Activated CD8-positive, alpha-beta T cell treated with anti-CD3 and anti-CD28 coated beads, Interleukin-2, amount 10 ng/mL, durations not matched to agents 7 days and 5 days (primary cell): Measurements from ENCODE around the gene TRIM46. TPM values are rescaled to one million over a fixed set of nuclear protein-coding genes. Genes with fewer than 3 reads are reported as not detected.
A peak's percentile ranks its signal among the peaks of the same experiment; 100 is the strongest.
"Not testable (repeated sequence)": the region's sequence is repeated elsewhere in the genome, so short reads cannot be mapped to it uniquely, and the experiment has no call there.

Experiments
- ATAC-seq: fragments of 150-1000 bp; cut with Tn5 transposase; one replicate; pipeline ENCODE4 v1.10.0; 2021; ENCODE audit warnings: moderate library complexity
- CTCF ChIA-PET: fragments of 350-600 bp; sonication (Branson Sonifier 250); formaldehyde crosslinking; loops from one replicate; lab custom pipeline; 2021; ENCODE audit warnings: antibody characterized with exemption; lab: Charles Lee
- POLR2A ChIA-PET: fragments of 350-600 bp; sonication (Branson Sonifier 250); formaldehyde crosslinking; loops from one replicate; lab custom pipeline; 2021; ENCODE audit warnings: antibody characterized with exemption; lab: Charles Lee
- DNase-seq: peaks from one replicate; pipeline ENCODE4 v3.0.0-alpha.2; 2020
- H3K27ac Mint-ChIP-seq: one replicate; pipeline ENCODE4 v1.8.0; 2021; ENCODE audit warnings: mild to moderate bottlenecking, mixed read lengths
- H3K27me3 Mint-ChIP-seq: one replicate; pipeline ENCODE4 v1.8.0; 2021; ENCODE audit warnings: low read depth, mixed read lengths
- H3K36me3 Mint-ChIP-seq: one replicate; pipeline ENCODE4 v1.8.0; 2021; ENCODE audit warnings: low read depth, mixed read lengths
- H3K4me1 Mint-ChIP-seq: one replicate; pipeline ENCODE4 v1.8.0; 2021; ENCODE audit warnings: low read depth, mixed read lengths
- H3K4me3 Mint-ChIP-seq: one replicate; pipeline ENCODE4 v1.8.0; 2021; ENCODE audit warnings: mild to moderate bottlenecking, mixed read lengths
- H3K9me3 Mint-ChIP-seq: one replicate; pipeline ENCODE4 v1.8.0; 2022; ENCODE audit warnings: mixed read lengths; ENCODE audit not compliant: insufficient read depth
- total RNA-seq, 2 experiments: library from RNA; stranded (reverse); gene quantifications; one replicate each; pipeline ENCODE4 v1.2.3, GENCODE V29; 2021

TRIM46 gene
- total RNA-seq, 2 experiments from 2014 or later: 14.6 TPM

DNA sequence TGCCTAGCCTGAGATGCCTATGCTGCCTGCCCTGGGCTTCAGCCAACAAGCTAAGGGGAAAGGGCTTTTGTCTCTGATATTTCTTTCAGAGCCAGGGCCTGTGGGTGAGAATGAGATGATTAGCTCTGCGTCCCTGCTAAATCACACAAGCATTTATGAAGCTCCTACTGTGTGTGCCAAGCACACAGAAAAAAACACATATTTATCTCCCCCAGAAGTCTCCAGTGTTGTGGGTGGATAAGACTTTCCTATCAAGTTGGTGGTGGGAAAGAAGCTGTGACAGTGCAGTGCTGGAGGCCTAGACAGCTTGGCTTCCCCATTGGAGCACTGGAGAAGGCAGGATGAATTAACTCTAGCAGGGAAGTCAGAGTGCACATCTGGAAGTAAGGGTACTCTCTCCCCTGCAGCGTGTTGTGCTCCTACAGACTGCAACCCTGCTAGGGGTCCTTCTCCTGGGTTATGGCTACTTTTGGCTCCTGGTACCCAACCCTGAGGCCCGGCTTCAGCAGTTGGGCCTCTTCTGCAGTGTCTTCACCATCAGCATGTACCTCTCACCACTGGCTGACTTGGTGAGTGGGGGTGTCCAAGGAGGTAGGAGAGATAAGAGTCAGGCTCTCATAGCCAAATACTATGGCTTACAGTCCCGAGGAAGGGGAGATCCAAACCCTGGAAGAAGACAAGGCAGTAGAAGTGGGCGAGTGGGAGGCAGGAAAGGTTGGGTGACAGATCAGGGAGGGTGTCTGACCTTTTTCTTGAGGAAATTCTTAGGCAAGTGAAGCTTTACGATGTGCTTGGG is 36.3 kb upstream of the TRIM46 start:
- CTCF ChIA-PET: interaction anchor here (0.9 to 5.7 kb wide), 9 partner anchors 9 to 72 kb away, joined by 3 to 41 read pairs (median 5); partner anchors contain the start of gene KRTCAP2
- Mint-ChIP-seq H3K36me3 (peaks cover 24% of the 10 kb centered on the region), H3K4me1 (peaks cover 49% of the 10 kb centered on the region), H3K27ac (peak overlapping the region; percentile 99), H3K9me3 (no peaks in the 10 kb centered on the region), H3K27me3 (no peaks in the 10 kb centered on the region), H3K4me3 (peak overlapping the region; percentile 98)
- DNase-seq (no peak), ATAC-seq (no peak)
- POLR2A ChIA-PET: interaction anchor here (0.8 to 1.0 kb wide), 3 partner anchors 21 to 56 kb away, joined by 3 to 4 read pairs (median 3); partner anchors contain the start of gene KRTCAP2

DNA sequence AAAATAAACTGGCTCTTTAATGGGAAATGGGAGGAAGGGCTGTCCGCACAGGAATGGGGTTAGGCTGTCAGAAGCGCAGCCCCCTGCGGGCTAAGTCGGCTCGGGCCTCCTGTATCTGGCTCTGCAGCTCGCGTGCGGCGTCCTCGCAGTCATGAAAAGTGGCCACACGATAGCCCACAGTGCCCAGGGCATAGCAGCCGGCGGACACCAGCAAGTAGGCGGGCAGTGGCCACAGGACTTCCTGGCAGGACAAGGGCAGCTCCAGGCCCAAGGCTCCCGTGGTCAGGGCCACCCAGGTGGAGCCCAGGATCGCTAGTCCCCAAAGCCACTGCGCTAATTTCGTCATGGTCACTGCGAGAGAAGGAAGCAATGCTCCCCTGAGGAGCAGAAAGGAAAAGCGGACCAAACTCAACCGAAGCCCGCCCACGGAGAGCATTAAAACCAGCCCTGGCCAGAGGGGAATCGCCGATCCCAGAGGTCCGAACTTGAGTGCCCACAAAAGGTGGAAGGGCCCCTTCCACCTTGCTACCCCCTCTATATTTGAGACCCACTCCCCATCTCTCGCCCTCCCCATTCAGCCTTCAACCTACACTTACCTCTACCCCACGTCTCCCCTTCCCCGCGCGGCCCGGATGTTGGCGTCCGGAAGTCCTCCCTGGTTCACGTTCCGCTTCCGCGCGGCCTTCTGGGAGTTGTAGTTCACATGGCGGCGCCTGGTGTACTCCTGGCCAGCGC is 33.6 kb upstream of the TRIM46 start, which contains the start of gene DPM3:
Gene DPM3, minus strand, starts transcription at position 637 of the 735 bp plus-strand sequence. Its CDS starts 291 bp downstream, at position 346.
- peaks cover 41% of the 10 kb centered on the region for H3K4me1 Mint-ChIP-seq
- POLR2A ChIA-PET: no interaction called here
- peaks cover 2% of the 10 kb centered on the region for H3K27me3 Mint-ChIP-seq
- peak; percentile 93 for DNase-seq
- peak within 1 kb of the TSS; percentile 98 for H3K4me3 Mint-ChIP-seq
- CTCF ChIA-PET: interaction anchor here (0.6 to 1.1 kb wide), 5 partner anchors 27 to 55 kb away, joined by 3 to 6 read pairs (median 3); partner anchors contain the start of gene KRTCAP2
- no peaks in the 10 kb centered on the region for H3K9me3 Mint-ChIP-seq
- peak; percentile 77 for ATAC-seq
- peaks cover 24% of the 10 kb centered on the region for H3K36me3 Mint-ChIP-seq
- peak within 1 kb of the TSS; percentile 93 for H3K27ac Mint-ChIP-seq

DNA sequence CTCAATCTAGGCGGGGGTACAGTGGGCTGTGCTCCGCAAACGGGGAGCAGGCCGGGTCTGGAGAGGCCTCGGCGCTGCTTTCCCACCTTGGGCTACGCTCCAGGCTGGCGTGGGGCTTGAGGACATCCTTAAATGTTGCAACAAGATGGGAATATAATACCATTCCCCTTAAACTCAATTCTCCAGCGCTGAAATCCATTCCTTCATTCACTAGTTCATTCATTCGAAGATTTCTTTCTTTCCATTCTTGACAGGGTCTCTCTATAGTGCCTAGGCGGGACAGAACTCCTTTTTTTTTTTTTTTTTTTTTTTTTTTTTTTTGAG is 33.1 kb upstream of the TRIM46 start:
- ChIA-PET POLR2A (no interaction called here), CTCF (interaction anchor here (0.6 to 1.1 kb wide), 5 partner anchors 27 to 56 kb away, joined by 3 to 6 read pairs (median 3); partner anchors contain the start of gene KRTCAP2)
- Mint-ChIP-seq H3K4me1 (peaks cover 37% of the 10 kb centered on the region), H3K9me3 (no peaks in the 10 kb centered on the region), H3K36me3 (peaks cover 24% of the 10 kb centered on the region), H3K27ac (peak overlapping the region; percentile 93), H3K27me3 (peaks cover 4% of the 10 kb centered on the region), H3K4me3 (peak overlapping the region; percentile 98)
- DNase-seq (no peak), ATAC-seq (no peak)

DNA sequence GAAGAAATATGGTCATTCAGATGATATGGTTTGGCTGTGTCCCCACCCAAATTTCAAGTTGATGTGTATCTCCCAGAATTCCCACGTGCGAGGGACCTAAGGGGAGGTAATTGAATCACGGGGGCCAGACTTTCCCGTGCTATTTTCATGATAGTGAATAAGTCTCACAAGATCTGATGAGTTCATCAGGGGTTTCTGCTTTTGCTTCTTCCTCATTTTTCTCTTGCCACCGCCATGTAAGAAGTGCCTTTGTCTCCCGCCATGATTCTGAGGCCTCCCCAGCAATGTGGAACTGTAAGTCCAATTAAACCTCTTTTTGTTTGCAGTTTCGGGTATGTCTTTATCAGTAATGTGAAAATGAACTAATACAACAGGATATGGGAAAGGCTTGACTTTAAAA is 31.9 kb upstream of the TRIM46 start:
- H3K27ac Mint-ChIP-seq: no peak overlapping the region
- ChIA-PET CTCF (interaction anchor here (2.0 kb wide), 1 partner anchor 31 kb away, joined by 10 read pairs; the partner anchor contains the start of gene KRTCAP2), POLR2A (no interaction called here)
- no peaks in the 10 kb centered on the region for H3K9me3 Mint-ChIP-seq
- no peak overlapping the region for H3K4me3 Mint-ChIP-seq
- no peak for ATAC-seq
- peaks cover 32% of the 10 kb centered on the region for H3K4me1 Mint-ChIP-seq
- DNase-seq: no peak
- H3K36me3 Mint-ChIP-seq: peaks cover 24% of the 10 kb centered on the region
- peaks cover 8% of the 10 kb centered on the region for H3K27me3 Mint-ChIP-seq

DNA sequence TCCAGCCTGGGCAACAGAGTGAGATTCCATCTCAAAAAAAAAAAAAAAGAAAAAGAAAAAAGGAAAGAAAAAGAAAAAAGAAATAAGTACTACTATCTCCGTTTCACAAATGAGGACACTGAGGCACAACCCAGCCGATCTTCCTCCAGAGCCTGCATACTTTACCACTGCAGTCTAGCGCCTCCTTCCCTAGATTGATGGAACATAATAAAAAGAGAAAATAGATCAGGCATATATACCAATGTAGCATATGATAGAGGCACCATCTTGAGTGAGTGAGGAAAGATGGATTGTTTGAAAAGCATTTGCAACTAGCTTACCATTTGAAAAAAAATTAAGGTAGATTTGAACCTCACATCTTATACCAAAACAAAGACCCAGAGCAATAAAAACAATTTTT is 28.2 kb upstream of the TRIM46 start:
- ChIA-PET POLR2A (no interaction called here), CTCF (interaction anchor here (0.8 to 2.7 kb wide), 5 partner anchors 9 to 56 kb away, joined by 3 to 18 read pairs (median 5); partner anchors contain the start of genes KRTCAP2 and TRIM46)
- no peaks in the 10 kb centered on the region for H3K36me3 Mint-ChIP-seq
- ATAC-seq (no peak), DNase-seq (no peak)
- no peaks in the 10 kb centered on the region for H3K9me3 Mint-ChIP-seq
- peaks cover 2% of the 10 kb centered on the region for H3K4me1 Mint-ChIP-seq
- H3K27me3 Mint-ChIP-seq: peaks cover 23% of the 10 kb centered on the region
- no peak overlapping the region for H3K27ac Mint-ChIP-seq
- H3K4me3 Mint-ChIP-seq: no peak overlapping the region

DNA sequence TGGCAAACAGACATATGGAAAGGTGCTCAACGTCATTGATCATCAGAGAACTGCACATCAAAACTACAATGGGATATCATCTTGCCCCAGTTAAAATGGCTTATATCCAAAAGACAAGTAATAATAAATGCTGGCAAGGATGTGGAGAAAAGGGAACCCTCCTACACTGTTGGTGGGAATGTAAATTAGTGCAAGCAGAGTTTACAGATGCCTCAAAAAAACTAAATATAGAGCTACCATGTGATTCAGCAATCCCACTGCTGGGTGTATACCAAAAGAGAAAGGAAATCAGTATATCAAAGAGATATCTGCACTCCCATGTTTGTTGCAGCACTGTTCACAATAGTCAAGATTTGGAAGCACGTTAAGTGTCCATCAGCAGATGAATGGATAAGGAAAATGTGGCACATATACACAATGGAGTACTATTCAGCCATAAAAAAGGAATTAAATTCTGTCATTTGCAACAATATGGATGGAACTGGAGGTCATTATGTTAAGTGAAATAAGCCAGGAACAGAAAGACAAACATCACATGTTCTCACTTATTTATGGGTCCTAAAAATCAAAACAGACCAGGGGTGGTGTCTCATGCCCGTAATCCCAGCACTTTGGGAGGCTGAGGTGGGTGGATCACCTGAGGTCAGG is 17.5 kb upstream of the TRIM46 start:
- H3K4me3 Mint-ChIP-seq, H3K4me1 Mint-ChIP-seq, H3K36me3 Mint-ChIP-seq, H3K9me3 Mint-ChIP-seq, H3K27ac Mint-ChIP-seq, POLR2A ChIA-PET, DNase-seq, ATAC-seq: not testable (repeated sequence)
- CTCF ChIA-PET: interaction anchor here (1.3 to 1.5 kb wide), 4 partner anchors 10 to 65 kb away, joined by 3 to 4 read pairs (median 4); no protein-coding TSS in a partner anchor
- H3K27me3 Mint-ChIP-seq: peaks cover 20% of the 10 kb centered on the region

DNA sequence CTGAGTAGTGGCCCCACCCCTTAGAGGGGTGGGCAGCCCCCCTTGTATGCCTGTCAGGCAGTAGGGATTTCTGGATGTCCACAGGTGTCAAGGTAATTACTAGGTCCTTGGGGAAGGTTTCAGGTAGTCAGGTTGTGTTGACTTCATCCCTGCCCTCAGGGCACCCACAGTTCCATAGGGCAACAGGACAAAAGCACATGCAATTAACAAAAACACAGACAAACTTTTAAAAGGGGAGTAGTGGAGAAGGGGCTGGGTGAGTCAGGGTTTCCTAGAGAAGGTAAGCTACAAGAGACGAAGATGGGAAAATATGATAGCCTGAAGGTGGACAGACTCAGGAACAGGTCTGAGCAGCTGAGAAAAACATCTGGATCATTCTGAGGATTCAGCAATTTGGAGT is 14.7 kb upstream of the TRIM46 start:
- ChIA-PET POLR2A (no interaction called here), CTCF (interaction anchor here (1.4 kb wide), 1 partner anchor 68 kb away, joined by 3 read pairs; no protein-coding TSS in a partner anchor)
- ATAC-seq (no peak), DNase-seq (no peak)
- no peaks in the 10 kb centered on the region for H3K4me1 Mint-ChIP-seq
- H3K9me3 Mint-ChIP-seq: no peaks in the 10 kb centered on the region
- H3K27me3 Mint-ChIP-seq: peaks cover 14% of the 10 kb centered on the region
- no peak overlapping the region for H3K27ac Mint-ChIP-seq
- H3K36me3 Mint-ChIP-seq: no peaks in the 10 kb centered on the region
- H3K4me3 Mint-ChIP-seq: no peak overlapping the region

DNA sequence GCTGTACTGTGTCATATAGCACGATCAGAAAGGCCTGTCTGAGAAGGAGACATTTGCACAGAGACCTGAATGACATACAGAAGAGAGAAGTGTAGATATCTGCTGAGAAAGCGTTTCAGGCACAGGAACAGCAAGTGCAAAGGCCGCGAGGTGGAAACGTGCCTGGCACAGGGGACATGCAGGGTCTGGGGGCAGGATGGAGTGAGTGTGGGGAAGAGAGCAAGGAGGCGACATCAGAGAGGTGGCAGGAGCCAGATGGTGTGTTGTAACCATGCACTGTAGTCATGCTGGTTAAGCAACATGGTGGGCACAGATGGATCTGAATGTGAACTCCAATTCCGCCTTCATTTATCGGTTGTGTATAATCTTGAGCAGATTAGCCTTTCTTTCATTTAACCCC is 13.5 kb upstream of the TRIM46 start:
- DNase-seq (no peak), ATAC-seq (no peak)
- Mint-ChIP-seq H3K27me3 (peaks cover 10% of the 10 kb centered on the region), H3K36me3 (no peaks in the 10 kb centered on the region), H3K4me1 (no peaks in the 10 kb centered on the region), H3K27ac (no peak overlapping the region), H3K4me3 (no peak overlapping the region), H3K9me3 (no peaks in the 10 kb centered on the region)
- ChIA-PET CTCF (interaction anchor here (1.4 kb wide), 1 partner anchor 69 kb away, joined by 3 read pairs; no protein-coding TSS in a partner anchor), POLR2A (no interaction called here)

DNA sequence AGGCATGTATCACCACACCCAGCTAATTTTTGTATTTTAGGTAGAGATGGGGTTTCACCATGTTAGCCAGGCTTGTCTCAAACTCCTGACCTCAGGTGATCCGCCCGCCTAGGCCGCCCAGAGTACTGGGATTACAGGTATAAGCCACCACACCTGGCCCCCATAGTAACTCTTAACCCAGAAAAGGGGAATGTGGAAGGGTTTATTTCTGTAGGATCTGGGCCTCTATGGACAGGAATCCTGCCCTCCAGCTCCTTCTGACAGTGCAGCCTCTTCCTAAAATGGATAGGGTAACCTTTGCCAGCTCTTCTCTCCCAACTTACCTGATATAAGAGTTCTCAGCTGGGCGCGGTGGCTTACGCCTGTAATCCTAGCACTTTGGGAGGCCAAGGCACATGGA is 11.0 kb upstream of the TRIM46 start:
- POLR2A ChIA-PET: interaction anchor here (0.8 kb wide), 1 partner anchor 10 kb away, joined by 3 read pairs; the partner anchor contains the start of gene KRTCAP2
- H3K4me1 Mint-ChIP-seq, H3K27me3 Mint-ChIP-seq: not testable (repeated sequence)

DNA sequence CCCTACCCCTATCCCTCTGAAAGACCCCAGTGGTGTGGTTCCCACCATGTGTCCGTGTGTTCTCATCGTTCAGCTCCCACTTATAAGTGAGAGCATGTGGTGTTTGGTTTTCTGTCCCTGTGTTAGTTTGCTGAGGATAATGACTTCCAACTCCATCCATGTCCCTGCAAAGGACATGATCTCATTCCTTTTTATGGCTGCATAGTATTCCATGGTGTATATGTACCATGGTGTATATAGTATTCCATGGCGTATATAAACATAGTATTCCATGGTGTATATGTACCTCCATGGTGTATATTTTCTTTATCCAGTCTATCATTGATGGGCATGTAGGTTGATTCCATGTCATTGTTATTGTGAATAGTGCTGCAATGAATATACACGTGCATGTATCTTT is 9.9 kb upstream of the TRIM46 start:
- H3K9me3 Mint-ChIP-seq, H3K27me3 Mint-ChIP-seq, H3K27ac Mint-ChIP-seq, H3K36me3 Mint-ChIP-seq, ATAC-seq, H3K4me3 Mint-ChIP-seq, DNase-seq, POLR2A ChIA-PET: not testable (repeated sequence)
- CTCF ChIA-PET: interaction anchor here (1.1 to 7.0 kb wide), 4 partner anchors 9 to 78 kb away, joined by 4 to 166 read pairs (median 9); partner anchors contain the start of gene KRTCAP2
- peaks cover 13% of the 10 kb centered on the region for H3K4me1 Mint-ChIP-seq

More for the DNA sequence above, 11.0 kb upstream of the TRIM46 start:
- not testable (repeated sequence) for DNase-seq, ATAC-seq, H3K9me3 Mint-ChIP-seq, H3K36me3 Mint-ChIP-seq, H3K27ac Mint-ChIP-seq, H3K4me3 Mint-ChIP-seq
- CTCF ChIA-PET: interaction anchor here (1.1 to 1.9 kb wide), 3 partner anchors 10 to 77 kb away, joined by 5 to 12 read pairs (median 6); partner anchors contain the start of gene KRTCAP2

DNA sequence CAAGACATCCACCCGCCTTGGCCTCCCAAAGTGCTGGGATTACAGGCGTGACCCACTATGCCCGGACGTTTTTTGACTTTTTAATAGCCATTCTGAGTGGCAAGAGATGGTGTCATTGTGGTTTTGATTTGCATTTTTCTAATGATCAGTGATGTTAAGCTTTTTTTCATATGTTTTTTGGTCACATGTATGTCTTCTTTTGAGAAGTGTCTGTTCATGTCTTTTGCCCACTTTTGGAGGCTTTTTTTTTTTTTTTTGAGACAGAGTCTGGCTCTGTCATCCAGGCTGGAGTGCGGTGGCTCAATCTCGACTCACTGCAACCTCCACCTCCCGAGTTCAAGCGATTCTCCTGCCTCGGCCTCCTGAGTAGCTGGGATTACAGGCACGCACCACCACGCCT is 9.0 kb upstream of the TRIM46 start:
- H3K4me1 Mint-ChIP-seq: peaks cover 13% of the 10 kb centered on the region
- H3K27me3 Mint-ChIP-seq, H3K27ac Mint-ChIP-seq, ATAC-seq, H3K9me3 Mint-ChIP-seq, H3K36me3 Mint-ChIP-seq, DNase-seq, H3K4me3 Mint-ChIP-seq: not testable (repeated sequence)
- ChIA-PET POLR2A (interaction anchor here (0.6 kb wide), 1 partner anchor 30 kb away, joined by 3 read pairs; no protein-coding TSS in a partner anchor), CTCF (interaction anchor here (1.0 to 7.0 kb wide), 4 partner anchors 8 to 79 kb away, joined by 4 to 166 read pairs (median 22); partner anchors contain the start of genes KRTCAP2 and SLC50A1)
